HCT116 (cell line): ENCODE results near the gene C2orf76. TPM values are rescaled to one million over a fixed set of nuclear protein-coding genes. Genes with fewer than 3 reads are reported as not detected.

Experiments used
- ATAC-seq: fragments of 200-7000 bp; cut with Tn5 transposase; 2 replicates; pipeline ENCODE4 v1.9.1; 2020; ENCODE audit warnings: mild to moderate bottlenecking, moderate library complexity
- BruUV-seq: library from RNA; stranded (reverse); fragments of 400-500 nt; replicated peaks from 2 replicates; lab custom pipeline; 2021; lab: Mats Ljungman, UMichigan
- CTCF ChIA-PET: fragments of 300-600 bp; sonication (Branson Sonifier 250); formaldehyde crosslinking; loops from one replicate; lab custom pipeline; 2021; ENCODE audit warnings: antibody characterized with exemption; lab: Charles Lee
- POLR2A ChIA-PET: fragments of 300-600, 350-600 bp; sonication (Branson Sonifier 250); formaldehyde crosslinking; loops from one replicate; lab custom pipeline; 2021; ENCODE audit warnings: antibody characterized with exemption; lab: Charles Lee
- RAD21 ChIA-PET, 2 experiments: fragments of 300-600 bp; sonication (Branson Sonifier 250); formaldehyde crosslinking; loops; one replicate each; lab custom pipeline; 2023; ENCODE audit warnings: low total read pairs in 2 of 2; ENCODE audit not compliant: uncharacterized antibody in 2 of 2, unreplicated experiment in 2 of 2, low non-redundant PET in 1 of 2; lab: Charles Lee
- DNase-seq: peaks from one replicate; pipeline ENCODE4 v3.0.0-alpha.2; 2010; ENCODE audit warnings: low read depth, low spot score
- H2AFZ ChIP-seq: fragments of 200-600 bp; shearing (Covaris generic), sonication (generic); 2 replicates; pipeline ENCODE4 v1.6.1; 2017; ENCODE audit warnings: low read depth, mixed run types, mixed read lengths, antibody characterized with exemption, low read length; ENCODE audit not compliant: poor library complexity, severe bottlenecking
- H3K27ac ChIP-seq: 2 replicates; pipeline ENCODE4 v1.5.1; 2012; ENCODE audit warnings: low read depth, low read length
- H3K27me3 ChIP-seq: fragments of 200-600 bp; sonication (generic); 2 replicates; pipeline ENCODE4 v1.6.1; 2016; ENCODE audit warnings: mixed run types, low read length, mixed read lengths; ENCODE audit not compliant: insufficient read depth
- H3K36me3 ChIP-seq, 2 experiments: fragments of 200-500 bp in 1 of 2; fragments of 200-600 bp in 1 of 2; sonication (Bioruptor generic) in 1 of 2; sonication (generic) in 1 of 2; 2 replicates each; pipeline versions ENCODE4 v1.5.1 to v1.6.1; 2014 to 2016; ENCODE audit warnings: low read length in 2 of 2, inconsistent platforms in 1 of 2, mixed read lengths in 1 of 2, mixed run types in 1 of 2; ENCODE audit not compliant: insufficient read depth in 2 of 2, control insufficient read depth in 1 of 2
- H3K4me1 ChIP-seq, 2 experiments: fragments of 200-600 bp in 1 of 2; sonication (generic) in 1 of 2; 2 replicates each; pipeline versions ENCODE4 v1.5.1 to v1.6.1; 2012 to 2017; ENCODE audit warnings: low read length in 2 of 2, inconsistent platforms in 1 of 2, mild to moderate bottlenecking in 1 of 2, mixed read lengths in 1 of 2, mixed run types in 1 of 2, moderate library complexity in 1 of 2; ENCODE audit not compliant: insufficient read depth in 2 of 2, control insufficient read depth in 1 of 2
- H3K4me2 ChIP-seq: fragments of 200-600 bp; sonication (generic); 2 replicates; pipeline ENCODE4 v1.6.1; 2017; ENCODE audit warnings: mixed run types, low read length, mixed read lengths
- H3K4me3 ChIP-seq, 2 experiments: fragments of 200-600 bp in 1 of 2; sonication (generic) in 1 of 2; replicated peaks in 1 of 2; 2 replicates each; pipeline ENCODE4 v1.5.1; 2011 to 2016; ENCODE audit warnings: low read length in 2 of 2, control low read depth in 1 of 2, low read depth in 1 of 2, mild to moderate bottlenecking in 1 of 2, mixed read lengths in 1 of 2, mixed run types in 1 of 2
- H3K79me2 ChIP-seq: fragments of 200-600 bp; sonication (generic); 2 replicates; pipeline ENCODE4 v1.6.1; 2017; ENCODE audit warnings: mild to moderate bottlenecking, mixed run types, low read length, moderate library complexity, mixed read lengths; ENCODE audit not compliant: insufficient read depth
- H3K9ac ChIP-seq: fragments of 200-600 bp; sonication (generic); 2 replicates; pipeline ENCODE4 v1.6.1; 2016; ENCODE audit warnings: low read length, mixed read lengths
- H3K9me2 ChIP-seq: fragments of 200-600 bp; sonication (generic), shearing (Covaris generic); 2 replicates; pipeline ENCODE4 v1.6.1; 2017; ENCODE audit warnings: mixed run types, mild to moderate bottlenecking, moderate library complexity; ENCODE audit not compliant: insufficient read depth
- H3K9me3 ChIP-seq, 2 experiments: fragments of 200-500 bp in 1 of 2; fragments of 200-600 bp in 1 of 2; sonication (Bioruptor generic) in 1 of 2; sonication (generic) in 1 of 2; 2 replicates each; pipeline ENCODE4 v1.6.1; 2014 to 2017; ENCODE audit warnings: low read length in 2 of 2, mixed read lengths in 2 of 2, inconsistent platforms in 1 of 2, low read depth in 1 of 2, mild to moderate bottlenecking in 1 of 2, mixed run types in 1 of 2, moderate library complexity in 1 of 2; ENCODE audit not compliant: control insufficient read depth in 1 of 2, insufficient read depth in 1 of 2
- H4K20me1 ChIP-seq: fragments of 200-600 bp; sonication (generic), shearing (Covaris generic); 2 replicates; pipeline ENCODE4 v1.6.1; 2017; ENCODE audit warnings: mixed run types, mild to moderate bottlenecking, moderate library complexity; ENCODE audit not compliant: insufficient read depth
- CBX3 ChIP-seq: IDR thresholded peaks from 2 replicates; pipeline ENCODE4 v1.6.1; 2012; ENCODE audit warnings: low read depth
- CEBPB ChIP-seq: IDR thresholded peaks from 2 replicates; pipeline ENCODE4 v1.6.1; 2012; ENCODE audit warnings: low read depth
- EGR1 ChIP-seq: IDR thresholded peaks from 2 replicates; pipeline ENCODE4 v1.6.1; 2012; ENCODE audit warnings: low read depth
- EZH2 ChIP-seq: fragments of 200-600 bp; sonication (generic); IDR thresholded peaks from 2 replicates; pipeline ENCODE4 v1.6.1; 2017; ENCODE audit warnings: antibody characterized with exemption, mixed run types
- EZH2phosphoT487 ChIP-seq: fragments of 200-600 bp; IDR thresholded peaks from 2 replicates; pipeline ENCODE4 v1.6.1; 2018; ENCODE audit warnings: antibody characterized with exemption, borderline replicate concordance
- FOSL1 ChIP-seq: IDR thresholded peaks from 2 replicates; pipeline ENCODE4 v1.6.1; 2012; ENCODE audit warnings: low read depth
- POLR2AphosphoS5 ChIP-seq: IDR thresholded peaks from 2 replicates; pipeline ENCODE4 v1.6.1; 2011; ENCODE audit warnings: mild to moderate bottlenecking, low read depth, low read length, moderate library complexity
- RAD21 ChIP-seq: IDR thresholded peaks from 2 replicates; pipeline ENCODE4 v1.6.1; 2012; ENCODE audit warnings: low read depth, mild to moderate bottlenecking
- SIN3A ChIP-seq: IDR thresholded peaks from 2 replicates; pipeline ENCODE4 v1.6.1; 2012; ENCODE audit warnings: low read depth
- SP1 ChIP-seq: IDR thresholded peaks from 2 replicates; pipeline ENCODE4 v1.6.1; 2012; ENCODE audit warnings: low read depth
- SRF ChIP-seq: IDR thresholded peaks from 2 replicates; pipeline ENCODE4 v1.6.1; 2012; ENCODE audit warnings: low read depth
- TCF7L2 ChIP-seq: IDR thresholded peaks from 2 replicates; pipeline ENCODE4 v1.7.0; 2011; ENCODE audit warnings: borderline replicate concordance, inconsistent platforms; ENCODE audit not compliant: insufficient read depth, insufficient read length; ENCODE audit errors: extremely low read depth
- YY1 ChIP-seq: IDR thresholded peaks from 2 replicates; pipeline ENCODE4 v1.6.1; 2011; ENCODE audit warnings: low read length, low read depth, moderate library complexity, mild to moderate bottlenecking; ENCODE audit not compliant: insufficient replicate concordance; ENCODE audit errors: extremely low read depth
- ZFX ChIP-seq: fragments of 450-650 bp; IDR thresholded peaks from 2 replicates; pipeline ENCODE4 v1.6.1; 2017
- intact Hi-C: fragments of 100-400 bp; cut with micrococcal nuclease; formaldehyde crosslinking; loops from 2 replicates; pipeline ENCODE4 v1.10.0; 2022
- total RNA-seq: library from RNA; stranded (reverse); gene quantifications from one replicate; pipeline ENCODE4 v1.2.1, GENCODE V29; 2021; ENCODE audit not compliant: unreplicated experiment
- TF ChIP-seq, protein P1 (sequence below): IDR thresholded peaks from 2 replicates; pipeline ENCODE4 v1.6.1; 2011; ENCODE audit warnings: mild to moderate bottlenecking, low read length, moderate library complexity; ENCODE audit not compliant: insufficient replicate concordance; ENCODE audit errors: extremely low read depth
- TF ChIP-seq, protein P2 (sequence below): IDR thresholded peaks from 2 replicates; pipeline ENCODE4 v1.6.1; 2012
- TF ChIP-seq, protein P3 (sequence below): IDR thresholded peaks from 2 replicates; pipeline ENCODE4 v1.6.1; 2012
- TF ChIP-seq, protein P4 (sequence below): IDR thresholded peaks from 2 replicates; pipeline ENCODE4 v1.6.1; 2012; ENCODE audit warnings: low read depth
- TF ChIP-seq, protein P5 (sequence below), 3 experiments: fragments of 200-600 bp in 1 of 3; sonication (generic) in 1 of 3; IDR thresholded peaks in 2 of 3; conservative IDR thresholded peaks in 1 of 3; 2 replicates each; pipeline ENCODE4 v1.5.1; 2012 to 2017; ENCODE audit warnings: low read depth in 2 of 3, low read length in 2 of 3, antibody characterized with exemption in 1 of 3, borderline replicate concordance in 1 of 3, control low read depth in 1 of 3, mild to moderate bottlenecking in 1 of 3, mixed read lengths in 1 of 3, mixed run types in 1 of 3, moderate library complexity in 1 of 3; ENCODE audit not compliant: insufficient read depth in 1 of 3

Gene C2orf76
- total RNA-seq, 1 experiment from 2014 or later: 10.5 TPM

DNA sequence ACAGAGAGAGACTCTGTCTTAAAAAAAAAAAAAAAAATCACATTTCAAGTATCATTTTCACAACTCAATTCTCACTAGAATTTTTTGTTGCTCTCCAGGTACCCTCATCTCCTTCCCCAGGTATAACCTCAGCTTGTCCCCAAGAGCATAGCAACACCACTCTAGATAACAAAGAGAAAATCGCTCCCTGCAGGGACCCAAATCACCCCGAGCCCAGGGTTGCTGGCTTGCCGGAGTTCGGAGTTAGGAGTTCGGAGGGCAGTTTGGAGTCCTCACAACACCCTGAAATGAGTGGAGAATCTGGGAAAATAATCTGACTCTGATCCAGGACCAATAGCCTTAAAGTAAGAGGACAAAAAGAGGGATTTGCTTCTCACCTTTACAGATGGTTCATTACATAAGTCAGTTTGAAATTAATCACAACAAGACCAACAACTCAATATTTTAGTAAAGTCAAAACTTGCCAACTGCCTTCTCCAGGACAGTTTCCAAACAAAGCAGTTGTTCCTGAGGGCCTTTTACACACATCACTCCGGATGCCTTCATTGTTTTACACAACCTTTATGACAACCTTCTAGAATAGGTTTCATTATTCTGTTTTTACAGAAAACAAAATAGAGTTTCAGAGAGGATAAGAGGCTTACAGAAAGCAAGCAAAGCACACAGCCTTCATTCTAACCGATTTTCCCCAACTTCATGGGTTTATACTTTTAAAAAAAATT, 59.1 kb downstream of the C2orf76 start:
- intact Hi-C loops: no loop called here

More for the DNA sequence above, 59.1 kb downstream of the C2orf76 start:
- Histone ChIP-seq H3K36me3 (no peaks in the 10 kb centered on the region), H3K9me3 (no peaks in the 10 kb centered on the region), H3K79me2 (no peaks in the 10 kb centered on the region), H3K27ac (no peak overlapping the region), H3K4me3 (no peak overlapping the region), H3K4me1 (no peaks in the 10 kb centered on the region), H3K27me3 (no peaks in the 10 kb centered on the region), H3K4me2 (no peak overlapping the region), H3K9me2 (no peaks in the 10 kb centered on the region), H4K20me1 (no peaks in the 10 kb centered on the region), H2AFZ (no peak overlapping the region), H3K9ac (no peak overlapping the region)
- RAD21 ChIA-PET: no interaction called here
- POLR2A ChIA-PET: no interaction called here
- TF ChIP-seq SRF (no peak), TCF7L2 (no peak), SP1 (no peak), SIN3A (no peak), YY1 (no peak), EZH2 (no peak), CEBPB (no peak), POLR2AphosphoS5 (no peak), EZH2phosphoT487 (no peak), ZFX (no peak), RAD21 (no peak), CBX3 (no peak), FOSL1 (no peak), EGR1 (no peak)
- TF ChIP-seq, protein P1, sequence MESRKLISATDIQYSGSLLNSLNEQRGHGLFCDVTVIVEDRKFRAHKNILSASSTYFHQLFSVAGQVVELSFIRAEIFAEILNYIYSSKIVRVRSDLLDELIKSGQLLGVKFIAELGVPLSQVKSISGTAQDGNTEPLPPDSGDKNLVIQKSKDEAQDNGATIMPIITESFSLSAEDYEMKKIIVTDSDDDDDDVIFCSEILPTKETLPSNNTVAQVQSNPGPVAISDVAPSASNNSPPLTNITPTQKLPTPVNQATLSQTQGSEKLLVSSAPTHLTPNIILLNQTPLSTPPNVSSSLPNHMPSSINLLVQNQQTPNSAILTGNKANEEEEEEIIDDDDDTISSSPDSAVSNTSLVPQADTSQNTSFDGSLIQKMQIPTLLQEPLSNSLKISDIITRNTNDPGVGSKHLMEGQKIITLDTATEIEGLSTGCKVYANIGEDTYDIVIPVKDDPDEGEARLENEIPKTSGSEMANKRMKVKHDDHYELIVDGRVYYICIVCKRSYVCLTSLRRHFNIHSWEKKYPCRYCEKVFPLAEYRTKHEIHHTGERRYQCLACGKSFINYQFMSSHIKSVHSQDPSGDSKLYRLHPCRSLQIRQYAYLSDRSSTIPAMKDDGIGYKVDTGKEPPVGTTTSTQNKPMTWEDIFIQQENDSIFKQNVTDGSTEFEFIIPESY: no peak
- TF ChIP-seq, protein P2, sequence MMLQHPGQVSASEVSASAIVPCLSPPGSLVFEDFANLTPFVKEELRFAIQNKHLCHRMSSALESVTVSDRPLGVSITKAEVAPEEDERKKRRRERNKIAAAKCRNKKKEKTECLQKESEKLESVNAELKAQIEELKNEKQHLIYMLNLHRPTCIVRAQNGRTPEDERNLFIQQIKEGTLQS: no peak
- TF ChIP-seq, protein P3, sequence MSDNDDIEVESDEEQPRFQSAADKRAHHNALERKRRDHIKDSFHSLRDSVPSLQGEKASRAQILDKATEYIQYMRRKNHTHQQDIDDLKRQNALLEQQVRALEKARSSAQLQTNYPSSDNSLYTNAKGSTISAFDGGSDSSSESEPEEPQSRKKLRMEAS: no peak
- TF ChIP-seq, protein P4, sequence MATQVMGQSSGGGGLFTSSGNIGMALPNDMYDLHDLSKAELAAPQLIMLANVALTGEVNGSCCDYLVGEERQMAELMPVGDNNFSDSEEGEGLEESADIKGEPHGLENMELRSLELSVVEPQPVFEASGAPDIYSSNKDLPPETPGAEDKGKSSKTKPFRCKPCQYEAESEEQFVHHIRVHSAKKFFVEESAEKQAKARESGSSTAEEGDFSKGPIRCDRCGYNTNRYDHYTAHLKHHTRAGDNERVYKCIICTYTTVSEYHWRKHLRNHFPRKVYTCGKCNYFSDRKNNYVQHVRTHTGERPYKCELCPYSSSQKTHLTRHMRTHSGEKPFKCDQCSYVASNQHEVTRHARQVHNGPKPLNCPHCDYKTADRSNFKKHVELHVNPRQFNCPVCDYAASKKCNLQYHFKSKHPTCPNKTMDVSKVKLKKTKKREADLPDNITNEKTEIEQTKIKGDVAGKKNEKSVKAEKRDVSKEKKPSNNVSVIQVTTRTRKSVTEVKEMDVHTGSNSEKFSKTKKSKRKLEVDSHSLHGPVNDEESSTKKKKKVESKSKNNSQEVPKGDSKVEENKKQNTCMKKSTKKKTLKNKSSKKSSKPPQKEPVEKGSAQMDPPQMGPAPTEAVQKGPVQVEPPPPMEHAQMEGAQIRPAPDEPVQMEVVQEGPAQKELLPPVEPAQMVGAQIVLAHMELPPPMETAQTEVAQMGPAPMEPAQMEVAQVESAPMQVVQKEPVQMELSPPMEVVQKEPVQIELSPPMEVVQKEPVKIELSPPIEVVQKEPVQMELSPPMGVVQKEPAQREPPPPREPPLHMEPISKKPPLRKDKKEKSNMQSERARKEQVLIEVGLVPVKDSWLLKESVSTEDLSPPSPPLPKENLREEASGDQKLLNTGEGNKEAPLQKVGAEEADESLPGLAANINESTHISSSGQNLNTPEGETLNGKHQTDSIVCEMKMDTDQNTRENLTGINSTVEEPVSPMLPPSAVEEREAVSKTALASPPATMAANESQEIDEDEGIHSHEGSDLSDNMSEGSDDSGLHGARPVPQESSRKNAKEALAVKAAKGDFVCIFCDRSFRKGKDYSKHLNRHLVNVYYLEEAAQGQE: no peak
- TF ChIP-seq, protein P5, sequence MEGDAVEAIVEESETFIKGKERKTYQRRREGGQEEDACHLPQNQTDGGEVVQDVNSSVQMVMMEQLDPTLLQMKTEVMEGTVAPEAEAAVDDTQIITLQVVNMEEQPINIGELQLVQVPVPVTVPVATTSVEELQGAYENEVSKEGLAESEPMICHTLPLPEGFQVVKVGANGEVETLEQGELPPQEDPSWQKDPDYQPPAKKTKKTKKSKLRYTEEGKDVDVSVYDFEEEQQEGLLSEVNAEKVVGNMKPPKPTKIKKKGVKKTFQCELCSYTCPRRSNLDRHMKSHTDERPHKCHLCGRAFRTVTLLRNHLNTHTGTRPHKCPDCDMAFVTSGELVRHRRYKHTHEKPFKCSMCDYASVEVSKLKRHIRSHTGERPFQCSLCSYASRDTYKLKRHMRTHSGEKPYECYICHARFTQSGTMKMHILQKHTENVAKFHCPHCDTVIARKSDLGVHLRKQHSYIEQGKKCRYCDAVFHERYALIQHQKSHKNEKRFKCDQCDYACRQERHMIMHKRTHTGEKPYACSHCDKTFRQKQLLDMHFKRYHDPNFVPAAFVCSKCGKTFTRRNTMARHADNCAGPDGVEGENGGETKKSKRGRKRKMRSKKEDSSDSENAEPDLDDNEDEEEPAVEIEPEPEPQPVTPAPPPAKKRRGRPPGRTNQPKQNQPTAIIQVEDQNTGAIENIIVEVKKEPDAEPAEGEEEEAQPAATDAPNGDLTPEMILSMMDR (IDR thresholded peaks at IDR 0.05 in 2 of 3, conservative IDR thresholded peaks at IDR 0.05 in 1 of 3; ENCODE audit: borderline replicate concordance in 1 of 3, insufficient read depth in 1 of 3, low read depth in 2 of 3, low read length in 2 of 3): no peak
- DNase-seq (no peak), ATAC-seq (no peak)
- BruUV-seq: no TSS peak
- CTCF ChIA-PET: no interaction called here
